Measurements from ENCODE around the gene TCF21.

TCF21 gene

GRCh38 chr6:133890711-133891148 lies 1.8 kb downstream of the TCF21 start:
- Histone ChIP-seq H3K4me3 (replicated peaks; ENCODE audit: insufficient read depth, low read length) (no peak overlapping the region), H3K27me3 (ENCODE audit: insufficient read depth, poor library complexity, severe bottlenecking) (peaks cover 78% of the 10 kb centered on the region), H3K27ac (replicated peaks) (no peak overlapping the region)
- no peak for TF ChIP-seq GABPA (IDR thresholded peaks at IDR 0.05; ENCODE audit: low read depth)
- TF ChIP-seq, protein P1, sequence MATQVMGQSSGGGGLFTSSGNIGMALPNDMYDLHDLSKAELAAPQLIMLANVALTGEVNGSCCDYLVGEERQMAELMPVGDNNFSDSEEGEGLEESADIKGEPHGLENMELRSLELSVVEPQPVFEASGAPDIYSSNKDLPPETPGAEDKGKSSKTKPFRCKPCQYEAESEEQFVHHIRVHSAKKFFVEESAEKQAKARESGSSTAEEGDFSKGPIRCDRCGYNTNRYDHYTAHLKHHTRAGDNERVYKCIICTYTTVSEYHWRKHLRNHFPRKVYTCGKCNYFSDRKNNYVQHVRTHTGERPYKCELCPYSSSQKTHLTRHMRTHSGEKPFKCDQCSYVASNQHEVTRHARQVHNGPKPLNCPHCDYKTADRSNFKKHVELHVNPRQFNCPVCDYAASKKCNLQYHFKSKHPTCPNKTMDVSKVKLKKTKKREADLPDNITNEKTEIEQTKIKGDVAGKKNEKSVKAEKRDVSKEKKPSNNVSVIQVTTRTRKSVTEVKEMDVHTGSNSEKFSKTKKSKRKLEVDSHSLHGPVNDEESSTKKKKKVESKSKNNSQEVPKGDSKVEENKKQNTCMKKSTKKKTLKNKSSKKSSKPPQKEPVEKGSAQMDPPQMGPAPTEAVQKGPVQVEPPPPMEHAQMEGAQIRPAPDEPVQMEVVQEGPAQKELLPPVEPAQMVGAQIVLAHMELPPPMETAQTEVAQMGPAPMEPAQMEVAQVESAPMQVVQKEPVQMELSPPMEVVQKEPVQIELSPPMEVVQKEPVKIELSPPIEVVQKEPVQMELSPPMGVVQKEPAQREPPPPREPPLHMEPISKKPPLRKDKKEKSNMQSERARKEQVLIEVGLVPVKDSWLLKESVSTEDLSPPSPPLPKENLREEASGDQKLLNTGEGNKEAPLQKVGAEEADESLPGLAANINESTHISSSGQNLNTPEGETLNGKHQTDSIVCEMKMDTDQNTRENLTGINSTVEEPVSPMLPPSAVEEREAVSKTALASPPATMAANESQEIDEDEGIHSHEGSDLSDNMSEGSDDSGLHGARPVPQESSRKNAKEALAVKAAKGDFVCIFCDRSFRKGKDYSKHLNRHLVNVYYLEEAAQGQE (IDR thresholded peaks at IDR 0.05; ENCODE audit: insufficient replicate concordance, low read depth) = no peak
- TF ChIP-seq POLR2AphosphoS5 (IDR thresholded peaks at IDR 0.05; ENCODE audit: low read depth) = no peak
- TF ChIP-seq SPI1 (IDR thresholded peaks at IDR 0.05; ENCODE audit: borderline replicate concordance, low read depth) = no peak
- no peak for TF ChIP-seq CTCF (IDR thresholded peaks at IDR 0.05; ENCODE audit: insufficient read depth, low read length)
- DNase-seq (ENCODE audit: low read depth in 1 of 2, low spot score in 1 of 2) = no peak

DNA sequence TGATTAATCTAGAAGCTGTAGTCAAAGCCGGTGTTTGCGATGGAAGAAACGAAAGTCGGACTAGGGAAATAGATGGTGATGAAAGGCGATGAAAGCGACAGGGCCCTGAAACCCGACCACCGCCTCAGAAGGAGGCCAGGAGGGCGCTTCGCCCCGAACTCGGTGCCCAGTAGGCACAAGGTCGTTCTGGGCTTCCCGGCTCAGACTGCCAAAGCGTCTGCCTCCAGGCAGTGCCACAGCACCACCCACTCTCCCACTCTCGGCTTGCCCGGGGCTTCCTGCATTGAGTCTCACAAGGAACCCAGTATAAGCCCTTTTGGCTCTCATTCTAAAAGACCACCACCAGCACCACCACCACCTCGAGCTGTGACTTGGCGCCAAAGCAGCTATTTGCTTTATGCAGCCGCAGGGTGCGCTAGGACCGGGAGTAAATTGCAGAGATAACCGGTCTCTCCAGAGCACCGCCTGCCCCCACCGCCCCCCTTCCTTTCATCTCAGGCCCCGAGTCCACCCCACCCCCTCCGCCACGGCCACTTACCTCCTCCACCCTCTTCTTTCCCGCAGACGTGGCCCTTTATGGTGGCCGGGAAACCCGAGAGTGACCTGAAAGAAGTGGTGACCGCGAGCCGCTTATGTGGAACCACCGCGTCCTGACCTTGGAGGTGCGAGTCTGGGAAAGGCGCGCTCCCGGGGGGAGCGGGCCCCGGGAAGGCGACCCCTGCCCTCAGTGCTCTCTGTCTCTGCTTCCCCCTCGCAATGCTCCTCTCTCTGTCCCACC lies 2.4 kb downstream of the TCF21 start:
- no peak overlapping the region for H3K4me3 ChIP-seq (replicated peaks; ENCODE audit: insufficient read depth, low read length)
- TF ChIP-seq CTCF (IDR thresholded peaks at IDR 0.05; ENCODE audit: insufficient read depth, low read length) (no peak), GABPA (IDR thresholded peaks at IDR 0.05; ENCODE audit: low read depth) (no peak)
- peaks cover 82% of the 10 kb centered on the region for H3K27me3 ChIP-seq (ENCODE audit: insufficient read depth, poor library complexity, severe bottlenecking)
- no peak overlapping the region for H3K27ac ChIP-seq (replicated peaks)
- DNase-seq (ENCODE audit: low read depth in 1 of 2, low spot score in 1 of 2) = no peak

GRCh38 chr6:133891927-133892812 lies 3.3 kb downstream of the TCF21 start:
- DNase-seq (ENCODE audit: low read depth in 1 of 2, low spot score in 1 of 2) = no peak
- Histone ChIP-seq H3K4me3 (replicated peaks; ENCODE audit: insufficient read depth, low read length) (no peak overlapping the region), H3K27ac (replicated peaks) (no peak overlapping the region), H3K27me3 (ENCODE audit: insufficient read depth, poor library complexity, severe bottlenecking) (peaks cover 83% of the 10 kb centered on the region)
- TF ChIP-seq CTCF (IDR thresholded peaks at IDR 0.05; ENCODE audit: insufficient read depth, low read length) = no peak
- TF ChIP-seq GABPA (IDR thresholded peaks at IDR 0.05; ENCODE audit: low read depth) = no peak
- no peak for TF ChIP-seq POLR2AphosphoS5 (IDR thresholded peaks at IDR 0.05; ENCODE audit: low read depth)
- TF ChIP-seq, protein P1 (IDR thresholded peaks at IDR 0.05; ENCODE audit: insufficient replicate concordance, low read depth) = no peak
- TF ChIP-seq SPI1 (IDR thresholded peaks at IDR 0.05; ENCODE audit: borderline replicate concordance, low read depth) = no peak

Measured in HL-60 (cell line).